ENCODE data around the gene MGLL. TPM values are rescaled to one million over a fixed set of nuclear protein-coding genes. Genes with fewer than 3 reads are reported as not detected.
A peak's percentile ranks its signal among the peaks of the same experiment; 100 is the strongest.

MGLL gene
- total RNA-seq, 1 donor from 2014 or later: 0.43 TPM

DNA sequence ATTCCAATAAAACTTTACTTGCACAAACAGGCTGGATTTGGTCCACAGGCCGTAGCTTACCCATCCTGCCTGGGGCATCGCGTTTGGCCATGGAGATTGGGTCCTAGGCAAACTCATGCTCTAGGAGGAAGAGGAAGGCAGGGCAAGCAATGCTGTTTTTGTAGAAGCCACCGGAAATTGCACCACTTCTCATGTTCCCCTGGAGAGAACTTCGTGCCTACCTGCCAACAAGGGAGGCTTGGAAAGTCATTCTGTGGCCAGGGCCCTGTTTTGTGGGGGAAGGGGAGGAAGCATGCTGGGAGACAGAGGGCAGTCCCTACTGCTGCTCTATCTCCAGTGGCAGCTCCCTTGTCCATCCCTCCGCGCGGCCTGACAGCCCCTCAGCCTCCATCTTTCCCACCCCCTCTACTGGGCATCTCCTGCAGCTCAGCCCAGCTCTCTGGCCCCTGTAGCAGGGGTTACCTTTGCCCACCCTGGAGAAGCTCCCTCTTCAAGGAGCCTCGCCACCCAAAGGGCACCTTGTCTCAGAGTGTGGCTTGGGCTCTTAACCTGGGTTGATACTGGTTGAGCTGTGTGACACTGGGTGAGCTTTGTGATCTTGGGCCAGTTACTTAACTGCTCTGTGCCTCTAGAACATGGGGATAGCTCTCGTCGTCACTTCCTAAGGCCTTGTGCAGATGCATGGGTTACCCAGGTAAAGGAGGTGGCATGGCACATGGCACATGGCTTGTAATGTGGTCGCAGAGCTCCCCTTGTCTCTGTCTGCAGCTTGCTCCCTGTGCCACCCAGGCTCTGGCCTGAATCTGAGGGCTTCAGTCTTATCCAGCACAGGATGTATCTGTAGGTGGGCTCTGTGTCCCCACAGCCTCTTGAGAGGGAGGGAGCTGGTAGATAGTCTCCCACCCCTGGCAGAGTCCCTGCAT lies 143.4 kb downstream of the MGLL start:
- Mint-ChIP-seq H3K9me3 (ENCODE audit: low read depth) (no peaks in the 10 kb centered on the region), H3K27me3 (peaks cover 10% of the 10 kb centered on the region), H3K27ac (peak overlapping the region; percentile 24), H3K36me3 (ENCODE audit: insufficient read depth) (no peaks in the 10 kb centered on the region), H3K4me3 (ENCODE audit: low read depth) (no peak overlapping the region), H3K4me1 (ENCODE audit: low read depth) (no peaks in the 10 kb centered on the region)
- no peak for DNase-seq (ENCODE audit: low spot score, unreplicated experiment)
- TF ChIP-seq, protein P1, sequence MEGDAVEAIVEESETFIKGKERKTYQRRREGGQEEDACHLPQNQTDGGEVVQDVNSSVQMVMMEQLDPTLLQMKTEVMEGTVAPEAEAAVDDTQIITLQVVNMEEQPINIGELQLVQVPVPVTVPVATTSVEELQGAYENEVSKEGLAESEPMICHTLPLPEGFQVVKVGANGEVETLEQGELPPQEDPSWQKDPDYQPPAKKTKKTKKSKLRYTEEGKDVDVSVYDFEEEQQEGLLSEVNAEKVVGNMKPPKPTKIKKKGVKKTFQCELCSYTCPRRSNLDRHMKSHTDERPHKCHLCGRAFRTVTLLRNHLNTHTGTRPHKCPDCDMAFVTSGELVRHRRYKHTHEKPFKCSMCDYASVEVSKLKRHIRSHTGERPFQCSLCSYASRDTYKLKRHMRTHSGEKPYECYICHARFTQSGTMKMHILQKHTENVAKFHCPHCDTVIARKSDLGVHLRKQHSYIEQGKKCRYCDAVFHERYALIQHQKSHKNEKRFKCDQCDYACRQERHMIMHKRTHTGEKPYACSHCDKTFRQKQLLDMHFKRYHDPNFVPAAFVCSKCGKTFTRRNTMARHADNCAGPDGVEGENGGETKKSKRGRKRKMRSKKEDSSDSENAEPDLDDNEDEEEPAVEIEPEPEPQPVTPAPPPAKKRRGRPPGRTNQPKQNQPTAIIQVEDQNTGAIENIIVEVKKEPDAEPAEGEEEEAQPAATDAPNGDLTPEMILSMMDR (IDR thresholded peaks at IDR 0.05; ENCODE audit: unreplicated experiment): no peak

DNA sequence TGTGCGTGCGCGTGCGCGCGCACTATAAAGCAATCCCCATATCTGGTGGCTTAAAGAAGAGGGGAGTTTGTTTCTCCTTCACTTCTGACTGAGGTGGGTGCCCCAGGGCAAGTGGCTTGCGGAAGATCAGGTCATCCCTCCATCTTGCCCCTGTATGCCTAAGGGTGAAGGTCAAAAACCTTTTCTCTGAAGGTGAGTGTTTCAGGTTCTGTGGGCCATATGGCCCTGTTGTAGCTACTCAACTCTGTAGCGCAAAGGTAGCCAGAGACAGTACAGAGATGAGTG lies 144.1 kb downstream of the MGLL start:
- H3K36me3 Mint-ChIP-seq (ENCODE audit: insufficient read depth): no peaks in the 10 kb centered on the region
- no peak overlapping the region for H3K27ac Mint-ChIP-seq
- TF ChIP-seq, protein P1 (IDR thresholded peaks at IDR 0.05; ENCODE audit: unreplicated experiment): no peak
- peaks cover 15% of the 10 kb centered on the region for H3K27me3 Mint-ChIP-seq
- H3K9me3 Mint-ChIP-seq (ENCODE audit: low read depth): no peaks in the 10 kb centered on the region
- DNase-seq (ENCODE audit: low spot score, unreplicated experiment): no peak
- H3K4me3 Mint-ChIP-seq (ENCODE audit: low read depth): no peak overlapping the region
- H3K4me1 Mint-ChIP-seq (ENCODE audit: low read depth): peaks cover 1% of the 10 kb centered on the region

DNA sequence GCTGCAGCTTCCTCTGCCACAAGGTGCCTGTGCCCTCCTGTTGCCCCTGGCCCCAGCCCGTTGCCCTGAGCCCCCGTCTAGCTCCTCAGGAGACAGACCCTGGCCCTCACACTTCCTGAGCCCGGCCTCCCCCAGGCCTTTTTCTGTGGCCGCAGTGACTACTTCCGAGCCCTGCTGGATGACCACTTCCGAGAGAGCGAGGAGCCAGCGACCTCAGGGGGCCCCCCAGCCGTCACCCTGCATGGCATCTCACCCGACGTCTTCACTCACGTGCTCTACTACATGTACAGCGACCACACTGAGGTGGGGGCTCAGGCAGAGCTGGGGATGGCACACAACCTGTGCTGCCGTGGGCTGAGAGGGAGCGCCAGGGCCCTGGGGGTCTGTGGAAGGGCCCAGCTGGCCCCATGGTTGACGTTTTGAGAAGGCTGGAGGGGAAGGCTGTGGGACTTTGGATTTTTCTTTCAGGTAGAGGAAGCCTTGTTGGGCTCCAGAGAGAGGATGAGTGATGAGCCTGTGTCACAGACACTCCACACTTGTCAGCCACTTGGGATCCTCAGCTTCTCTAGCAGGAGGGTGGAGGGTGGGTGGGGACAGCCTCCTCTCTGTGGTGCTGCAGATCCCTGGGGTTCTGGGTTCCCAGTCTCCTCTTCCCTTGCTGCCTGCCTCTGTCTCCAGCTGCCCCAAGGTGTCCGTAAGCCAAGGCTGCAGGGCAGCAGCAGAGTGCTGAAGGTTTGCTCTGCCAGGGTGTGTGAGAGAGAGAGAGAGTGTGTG lies 144.6 kb downstream of the MGLL start:
- DNase-seq (ENCODE audit: low spot score, unreplicated experiment): no peak

DNA sequence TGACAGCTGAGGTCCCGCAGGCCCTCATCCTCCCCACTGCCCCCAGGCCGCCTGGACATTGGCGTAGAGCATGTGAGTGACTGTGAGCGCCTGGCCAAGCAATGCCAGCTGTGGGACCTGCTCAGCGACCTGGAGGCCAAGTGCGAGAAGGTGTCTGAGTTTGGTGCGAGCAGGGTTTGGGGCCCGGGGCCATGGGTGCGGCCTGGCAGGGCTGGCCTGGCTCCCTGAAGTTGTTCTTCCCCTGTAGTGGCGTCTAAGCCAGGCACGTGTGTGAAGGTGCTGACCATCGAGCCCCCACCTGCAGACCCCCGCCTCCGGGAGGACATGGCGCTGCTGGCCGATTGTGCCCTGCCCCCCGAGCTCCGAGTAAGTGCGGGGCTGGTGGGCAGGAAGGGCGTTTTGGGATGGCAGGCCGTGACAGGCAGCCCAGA lies 145.4 kb downstream of the MGLL start:
- H3K4me3 Mint-ChIP-seq (ENCODE audit: low read depth): no peak overlapping the region

More for the DNA sequence above, 144.6 kb downstream of the MGLL start:
- Mint-ChIP-seq H3K36me3 (ENCODE audit: insufficient read depth) (no peaks in the 10 kb centered on the region), H3K4me1 (ENCODE audit: low read depth) (peaks cover 1% of the 10 kb centered on the region), H3K27me3 (peaks cover 15% of the 10 kb centered on the region), H3K9me3 (ENCODE audit: low read depth) (no peaks in the 10 kb centered on the region), H3K4me3 (ENCODE audit: low read depth) (no peak overlapping the region), H3K27ac (no peak overlapping the region)
- TF ChIP-seq, protein P1 (IDR thresholded peaks at IDR 0.05; ENCODE audit: unreplicated experiment): no peak

DNA sequence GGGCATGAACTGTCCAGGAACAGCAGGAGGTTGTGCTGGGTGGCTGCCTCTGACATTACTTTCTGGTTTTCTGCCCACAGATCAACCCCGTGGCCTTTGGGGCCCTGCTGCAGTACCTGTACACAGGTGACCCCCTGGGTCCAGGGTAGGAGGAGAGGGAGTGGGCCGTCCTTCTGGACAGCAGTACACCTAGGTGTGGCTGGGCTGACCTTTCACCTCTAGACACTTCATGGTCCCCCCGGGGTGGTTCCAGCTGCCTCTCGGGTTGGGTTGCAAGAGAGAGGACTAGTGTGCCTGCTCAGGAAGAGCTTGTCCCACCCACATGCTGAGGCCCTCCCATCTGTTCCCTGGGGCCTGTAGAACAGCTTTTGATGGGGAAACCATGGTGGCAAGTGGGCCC lies 145.9 kb downstream of the MGLL start:
- H3K36me3 Mint-ChIP-seq (ENCODE audit: insufficient read depth): no peaks in the 10 kb centered on the region
- peak overlapping the region; percentile 37 for H3K27ac Mint-ChIP-seq
- TF ChIP-seq, protein P1 (IDR thresholded peaks at IDR 0.05; ENCODE audit: unreplicated experiment): no peak
- no peak for DNase-seq (ENCODE audit: low spot score, unreplicated experiment)
- H3K9me3 Mint-ChIP-seq (ENCODE audit: low read depth): no peaks in the 10 kb centered on the region
- no peak overlapping the region for H3K4me3 Mint-ChIP-seq (ENCODE audit: low read depth)
- H3K4me1 Mint-ChIP-seq (ENCODE audit: low read depth): peaks cover 3% of the 10 kb centered on the region
- H3K27me3 Mint-ChIP-seq: peaks cover 15% of the 10 kb centered on the region

More for the DNA sequence above, 145.4 kb downstream of the MGLL start:
- Mint-ChIP-seq H3K9me3 (ENCODE audit: low read depth) (no peaks in the 10 kb centered on the region), H3K27me3 (peaks cover 15% of the 10 kb centered on the region), H3K27ac (no peak overlapping the region), H3K4me1 (ENCODE audit: low read depth) (peaks cover 1% of the 10 kb centered on the region), H3K36me3 (ENCODE audit: insufficient read depth) (no peaks in the 10 kb centered on the region)
- TF ChIP-seq, protein P1 (IDR thresholded peaks at IDR 0.05; ENCODE audit: unreplicated experiment): no peak
- no peak for DNase-seq (ENCODE audit: low spot score, unreplicated experiment)
